Measurements from ENCODE around the gene MCTP1. TPM values are rescaled to one million over a fixed set of nuclear protein-coding genes. Genes with fewer than 3 reads are reported as not detected.
"Not testable (repeated sequence)": the region's sequence is repeated elsewhere in the genome, so short reads cannot be mapped to it uniquely, and the experiment has no call there.

Gene MCTP1
- total RNA-seq, 1 donor from 2014 or later, result 6.4 TPM

DNA sequence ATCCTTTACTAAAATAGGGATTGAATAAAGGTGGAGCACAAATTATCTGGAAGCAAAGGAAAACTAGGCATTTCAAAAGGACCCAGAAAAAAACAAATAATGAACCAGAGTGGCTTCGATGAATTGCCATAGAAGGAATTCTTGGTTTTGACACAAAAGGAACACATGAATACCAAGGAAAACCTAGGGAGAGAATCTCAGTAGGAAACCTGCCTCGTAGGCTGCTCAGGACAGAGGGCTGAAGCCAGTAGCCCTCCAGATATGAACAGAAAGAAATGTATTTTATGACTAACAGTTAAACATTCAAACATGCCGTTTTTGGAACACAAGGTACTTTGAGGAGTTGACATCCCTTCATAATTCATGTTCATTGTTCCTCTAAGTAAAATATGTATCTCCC, 420.9 kb downstream of the MCTP1 start:
- DNase-seq, result no peak
- ATAC-seq, result no peak
- intact Hi-C loops (cut with micrococcal nuclease), result no loop called here

DNA sequence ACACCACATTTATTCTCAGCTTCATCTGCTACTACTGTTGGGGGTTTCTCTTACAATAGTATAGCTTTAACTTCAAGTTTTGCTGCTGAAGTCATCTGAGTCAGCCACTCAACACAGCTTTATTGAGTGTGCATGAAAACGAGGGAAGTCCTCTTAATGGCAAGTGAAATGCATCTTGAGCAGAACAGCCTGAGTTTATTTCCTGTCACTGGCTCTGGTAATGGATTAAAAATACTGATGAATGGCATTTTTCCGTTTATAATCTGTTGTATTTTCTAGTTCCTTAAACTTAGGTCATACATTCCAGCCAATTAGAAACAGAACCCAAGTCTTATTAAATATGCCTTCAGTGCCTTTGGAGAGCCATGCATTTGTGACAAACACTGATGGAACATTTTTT, 427.8 kb downstream of the MCTP1 start:
- ATAC-seq (no peak), DNase-seq (no peak)
- intact Hi-C loops (cut with micrococcal nuclease), result no loop called here

DNA sequence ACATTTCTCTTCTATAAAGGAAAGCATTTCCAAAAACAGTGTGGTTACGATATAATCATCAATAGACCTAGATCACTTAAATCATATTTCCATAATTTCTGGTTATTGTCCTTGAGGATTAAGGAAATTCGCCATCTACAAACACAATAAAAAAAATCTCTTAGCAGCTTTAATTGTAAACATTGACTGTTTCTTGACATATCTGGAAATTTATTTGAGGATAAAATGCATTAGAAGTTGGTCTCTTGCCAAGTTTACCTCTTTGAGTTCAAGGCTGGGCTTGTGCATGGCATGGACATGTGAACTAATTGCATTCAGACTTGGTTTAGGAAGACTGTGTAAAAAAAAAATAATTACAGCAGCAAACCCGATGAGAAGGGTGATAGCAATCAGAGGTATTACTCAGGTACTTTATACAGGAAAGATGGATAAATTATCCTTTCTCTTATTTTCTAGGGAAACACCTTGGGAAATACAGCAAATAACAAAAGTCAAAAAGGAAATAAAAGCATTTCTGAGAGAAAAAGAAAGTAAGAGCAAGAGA, 428.6 kb downstream of the MCTP1 start:
- ATAC-seq, result no peak
- intact Hi-C loops (cut with micrococcal nuclease), result no loop called here
- DNase-seq, result no peak

DNA sequence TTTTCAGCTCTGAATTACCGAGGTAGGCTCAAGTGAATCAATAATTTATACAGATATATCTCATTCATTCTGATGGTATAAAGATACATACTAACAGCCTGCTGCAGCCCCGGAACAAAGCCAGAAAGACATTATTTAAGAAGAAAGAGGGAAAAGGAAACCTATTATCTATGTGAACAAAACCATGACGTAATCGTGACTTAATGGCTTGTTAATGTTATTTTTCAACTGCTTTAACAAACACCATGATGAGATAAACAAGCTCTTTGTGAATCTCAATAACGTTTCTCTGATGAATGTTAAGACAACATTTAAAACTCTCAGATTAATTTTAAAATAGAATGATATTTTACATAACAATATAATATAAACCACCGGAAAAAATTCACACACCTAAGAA, 429.4 kb downstream of the MCTP1 start:
- intact Hi-C loops (cut with micrococcal nuclease), result no loop called here
- ATAC-seq, result no peak

DNA sequence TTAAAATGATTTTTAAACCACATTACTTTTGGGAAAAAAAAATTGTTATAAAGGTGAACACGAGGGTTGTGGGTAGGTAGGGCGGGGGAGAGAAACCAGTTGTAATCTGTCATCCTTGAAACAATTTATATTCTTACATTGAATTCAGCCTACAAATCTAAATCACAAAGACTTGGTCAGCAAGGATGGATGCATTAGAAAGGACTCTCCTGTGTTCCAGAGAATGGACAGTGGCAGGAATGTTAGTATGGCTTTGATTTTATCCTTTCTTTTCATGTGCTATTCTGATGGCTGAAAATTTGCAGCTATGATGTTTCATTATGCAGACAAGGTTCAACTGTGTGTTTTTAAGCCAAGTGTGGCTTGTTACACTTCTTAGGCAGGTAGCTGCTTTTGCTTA, 431.8 kb downstream of the MCTP1 start:
- DNase-seq, result no peak
- no peak for ATAC-seq
- intact Hi-C loops (cut with micrococcal nuclease), result no loop called here

More for the DNA sequence above, 429.4 kb downstream of the MCTP1 start:
- no peak for DNase-seq

DNA sequence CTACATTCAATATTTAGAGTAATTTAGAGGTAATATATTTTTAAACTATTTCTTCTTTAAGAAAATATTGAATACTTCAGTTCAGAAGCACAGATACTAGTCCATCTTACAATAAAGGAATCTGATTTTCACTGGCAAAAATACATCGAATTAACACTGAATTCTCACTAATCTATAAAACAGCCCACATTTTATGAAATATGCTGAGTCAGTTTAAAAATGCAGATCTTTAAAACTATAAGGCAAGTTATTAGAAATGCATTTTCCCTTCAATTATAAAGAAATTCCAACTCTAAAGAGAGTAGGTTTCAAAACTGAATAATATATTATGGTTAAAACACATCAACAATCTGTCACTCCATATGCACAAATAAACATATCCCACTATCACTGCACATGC, 433.9 kb downstream of the MCTP1 start:
- intact Hi-C loops (cut with micrococcal nuclease), result no loop called here
- DNase-seq (no peak), ATAC-seq (no peak)

DNA sequence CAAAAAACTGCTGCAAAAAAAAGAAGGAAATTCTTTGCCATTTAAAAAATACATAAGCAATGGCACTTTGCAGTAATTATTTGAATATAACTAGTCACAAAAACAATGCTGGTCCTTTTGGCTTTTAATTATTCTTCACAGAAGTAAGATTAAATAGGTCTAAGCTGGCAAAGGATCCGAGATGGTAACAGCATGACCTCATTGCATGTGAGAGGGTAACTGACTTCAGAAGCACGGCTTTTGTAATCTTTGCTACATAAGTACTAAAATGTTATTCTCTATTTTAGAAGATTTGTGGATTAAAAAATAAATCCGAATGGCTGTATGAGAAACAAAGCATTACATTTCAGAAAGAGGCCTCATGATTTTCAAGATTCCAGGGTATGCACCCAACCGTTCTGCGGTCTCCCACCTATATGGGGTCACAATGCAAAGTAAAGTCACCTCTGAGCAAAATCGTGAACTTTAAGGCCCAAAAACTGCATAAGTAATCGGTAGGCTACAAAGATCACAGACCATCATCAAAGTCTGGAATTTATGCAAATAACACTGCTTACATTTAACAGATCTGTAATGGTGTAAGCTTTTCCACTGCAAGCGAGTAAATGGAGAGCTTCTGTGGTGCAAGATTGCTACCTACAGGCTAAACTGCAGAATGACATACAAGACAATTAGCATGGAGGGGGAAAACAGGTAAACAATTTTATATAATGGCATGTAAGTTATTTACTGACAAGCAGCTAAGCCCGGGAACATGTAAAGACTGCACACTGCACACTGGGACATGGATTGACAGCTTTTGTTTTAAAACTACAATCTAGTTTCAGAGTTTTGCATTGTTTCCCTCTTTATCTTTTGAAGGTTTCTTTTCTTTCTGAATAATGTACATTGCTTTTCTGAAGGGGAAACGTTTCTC, 434.8 kb downstream of the MCTP1 start:
- intact Hi-C loops (cut with micrococcal nuclease), result no loop called here
- peak; percentile 66 for ATAC-seq
- no peak for DNase-seq

DNA sequence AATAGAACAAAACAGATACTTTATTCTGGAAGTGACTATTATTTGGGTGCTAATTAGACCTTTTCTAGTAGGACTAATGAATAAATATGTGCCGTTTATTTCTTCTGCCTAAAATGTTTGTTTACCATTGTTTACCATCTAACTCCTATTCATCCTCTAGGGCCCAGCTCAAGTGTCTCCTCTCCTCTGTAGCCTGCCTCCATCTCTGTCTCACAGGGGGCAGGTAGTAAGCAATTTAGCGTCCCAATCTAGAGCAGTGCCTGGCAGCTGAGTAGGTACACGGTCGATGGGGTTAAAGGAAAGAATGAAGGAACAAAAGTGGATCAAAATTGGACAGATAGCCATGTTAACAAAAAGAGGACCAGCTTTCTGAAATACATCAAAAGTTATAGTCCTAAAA, 435.6 kb downstream of the MCTP1 start:
- ATAC-seq, result no peak
- no peak for DNase-seq
- intact Hi-C loops (cut with micrococcal nuclease), result no loop called here

DNA sequence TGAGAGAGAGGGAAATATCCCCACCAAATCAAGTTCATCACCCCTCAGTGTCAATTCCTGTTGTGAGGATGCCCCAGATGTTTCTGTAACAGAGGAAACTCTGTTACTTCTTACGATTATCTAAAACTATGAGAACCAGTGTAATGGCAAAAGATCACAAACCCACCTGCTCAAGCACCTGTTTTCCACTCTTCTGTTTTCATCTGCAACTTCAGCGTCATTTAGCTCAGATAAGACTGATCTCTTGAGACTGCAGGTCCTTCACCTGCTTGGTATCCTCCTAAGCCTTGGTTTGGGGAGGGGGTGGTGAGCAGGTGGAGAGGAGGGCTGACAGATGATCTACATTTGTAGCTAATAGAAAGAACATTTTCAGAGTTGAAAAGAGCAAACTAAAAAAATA, 437.2 kb downstream of the MCTP1 start:
- intact Hi-C loops (cut with micrococcal nuclease), result no loop called here
- ATAC-seq, result no peak
- DNase-seq, result no peak

DNA sequence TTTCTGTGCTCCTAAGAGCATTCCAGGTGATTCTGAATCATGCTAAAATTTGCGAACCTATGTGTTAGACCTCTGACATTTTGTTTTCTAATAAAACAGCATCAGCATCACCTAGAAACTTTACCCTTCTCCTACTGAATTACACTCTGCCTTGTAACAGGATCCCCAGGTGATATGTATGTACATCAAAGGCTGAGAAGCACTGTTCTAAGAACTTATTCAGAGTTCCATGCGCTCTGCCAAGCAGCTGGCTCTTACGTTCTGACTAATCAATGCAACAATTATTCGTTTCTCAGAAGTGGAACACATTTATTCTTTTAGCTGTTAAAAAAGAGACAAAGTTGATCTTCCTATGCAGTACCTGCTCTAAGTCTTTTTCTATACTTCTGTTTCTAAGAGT, 437.9 kb downstream of the MCTP1 start:
- DNase-seq (no peak), ATAC-seq (no peak)
- intact Hi-C loops (cut with micrococcal nuclease), result no loop called here

DNA sequence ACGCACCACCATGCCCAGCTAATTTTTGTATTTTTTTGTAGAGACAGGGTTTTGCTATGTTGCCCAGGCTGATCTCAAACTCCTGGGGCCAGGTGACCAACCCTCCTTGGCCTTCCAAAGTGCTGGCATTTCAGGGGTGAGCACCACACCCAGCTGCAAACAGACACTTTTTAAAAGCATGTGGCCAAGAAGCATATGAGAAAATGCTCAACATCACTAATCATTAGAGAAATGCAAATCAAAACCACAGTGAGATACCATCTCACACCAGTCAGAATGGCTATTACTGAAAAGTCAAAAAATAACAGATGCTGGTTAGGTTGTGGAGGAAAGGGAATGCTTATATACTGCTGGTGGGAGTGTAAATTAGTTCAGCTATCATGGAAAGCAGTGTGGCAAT, 439.2 kb downstream of the MCTP1 start:
- intact Hi-C loops (cut with micrococcal nuclease); DNase-seq; ATAC-seq: not testable (repeated sequence)

DNA sequence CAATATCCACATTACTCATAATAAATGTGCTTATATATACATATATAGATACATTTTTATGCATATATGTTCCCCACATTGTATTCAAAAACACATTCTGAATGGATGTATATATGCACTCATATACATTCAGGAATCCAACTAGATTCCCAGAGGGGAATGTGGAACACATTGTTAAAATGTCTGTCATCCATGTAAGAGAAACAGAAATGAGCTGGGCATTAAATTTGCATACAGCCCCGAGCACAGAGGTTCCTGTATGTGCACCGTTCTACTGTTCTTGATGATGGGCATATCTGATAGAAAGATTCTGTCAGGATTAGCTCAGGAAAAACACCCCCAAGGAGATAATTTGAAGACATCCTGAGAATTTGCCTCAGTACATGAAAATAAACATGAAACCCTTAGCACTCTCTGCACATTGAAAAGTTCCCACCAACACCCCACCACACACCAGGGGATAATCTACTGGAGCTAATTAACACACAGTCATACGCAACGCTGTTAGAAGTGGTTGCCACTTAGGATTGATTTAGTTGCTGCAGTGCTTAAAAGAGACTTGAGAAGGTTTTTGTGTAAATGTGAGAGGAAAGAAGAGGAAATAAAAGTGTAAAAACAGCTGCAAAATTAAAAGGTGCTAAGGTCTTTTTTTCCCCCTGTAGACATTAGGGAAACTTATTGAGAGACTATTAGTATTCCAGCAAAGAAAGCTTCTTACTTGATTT, 443.1 kb downstream of the MCTP1 start:
- DNase-seq (no peak), ATAC-seq (no peak)
- intact Hi-C loops (cut with micrococcal nuclease), result no loop called here

DNA sequence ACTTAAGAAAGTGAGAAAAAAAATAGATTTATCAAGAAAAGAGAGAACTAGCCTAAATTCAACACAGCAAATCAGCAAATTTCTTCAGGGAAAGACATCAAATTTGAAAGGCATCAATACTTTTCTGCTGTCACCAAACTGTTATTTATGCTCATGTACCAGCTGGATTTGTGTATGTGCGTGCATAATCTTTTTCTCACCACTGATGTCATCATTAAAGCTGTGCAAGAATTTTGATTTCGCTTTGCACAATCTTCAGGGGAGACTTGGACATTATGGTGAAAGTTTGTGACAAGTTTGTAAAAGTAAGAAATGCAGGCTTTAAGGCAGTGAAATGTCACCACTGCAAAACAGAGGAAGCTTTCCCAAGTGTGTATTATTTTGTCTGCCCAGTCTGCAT, 451.0 kb downstream of the MCTP1 start:
- ATAC-seq (no peak), DNase-seq (no peak)
- intact Hi-C loops (cut with micrococcal nuclease), result no loop called here

DNA sequence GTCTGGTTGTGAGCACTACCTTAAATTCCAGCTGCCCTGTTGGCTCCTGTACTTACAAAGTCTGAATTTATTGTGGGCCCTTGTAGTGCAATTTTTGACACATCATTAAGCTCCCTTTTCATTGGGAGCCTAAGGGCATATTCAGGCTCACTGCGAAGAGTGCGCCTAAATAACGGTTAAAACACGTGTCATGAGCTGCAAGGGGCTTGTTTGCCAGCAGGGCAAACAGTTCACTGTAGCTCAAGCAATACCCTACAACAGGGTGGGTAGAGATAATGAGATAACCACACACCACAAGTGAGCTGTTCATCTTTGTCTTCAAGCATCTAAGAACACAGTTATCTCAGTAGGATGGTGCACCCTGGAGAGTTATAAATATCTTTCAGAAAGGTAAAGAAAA, 452.2 kb downstream of the MCTP1 start:
- no peak for DNase-seq
- ATAC-seq, result no peak
- intact Hi-C loops (cut with micrococcal nuclease), result no loop called here

DNA sequence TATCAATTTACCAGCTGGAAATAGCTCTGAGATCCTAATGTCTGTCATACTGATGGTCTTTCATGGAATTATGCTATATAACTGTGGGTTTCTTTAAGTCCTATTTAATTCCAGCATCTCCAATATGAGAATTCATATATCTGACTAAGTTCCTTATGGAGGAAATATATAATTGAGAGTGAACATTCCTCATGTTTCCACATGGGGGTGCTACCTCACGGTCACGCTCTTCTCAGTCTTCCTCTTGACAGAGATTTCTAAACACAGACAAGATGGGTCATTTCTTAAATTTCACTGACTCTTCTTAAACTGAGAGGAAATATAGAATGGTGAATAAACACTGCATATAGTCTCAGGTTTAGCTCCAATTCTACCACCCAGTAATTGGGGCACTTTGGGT, 454.4 kb downstream of the MCTP1 start:
- DNase-seq, result no peak
- intact Hi-C loops (cut with micrococcal nuclease), result no loop called here
- ATAC-seq, result no peak

DNA sequence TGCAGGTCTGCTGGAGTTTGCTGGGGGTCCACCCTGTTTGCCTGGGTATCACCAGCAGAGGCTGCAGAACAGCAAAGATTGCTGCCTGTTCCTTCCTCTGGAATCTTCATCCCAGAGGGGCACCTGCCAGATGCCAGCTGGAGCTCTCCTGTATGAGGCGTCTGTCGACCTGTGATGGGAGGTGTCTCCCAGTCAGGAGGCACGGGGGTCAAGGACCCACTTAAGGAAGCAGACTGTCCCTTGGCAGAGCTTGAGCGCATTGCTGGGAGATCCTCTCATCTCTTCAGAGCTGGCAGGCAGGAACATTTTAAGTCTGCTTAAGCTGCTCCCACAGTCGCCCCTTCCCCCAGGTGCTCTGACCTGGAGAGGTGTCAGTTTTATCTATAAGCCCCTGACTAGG, 456.7 kb downstream of the MCTP1 start:
- ATAC-seq; DNase-seq; intact Hi-C loops (cut with micrococcal nuclease): not testable (repeated sequence)

DNA sequence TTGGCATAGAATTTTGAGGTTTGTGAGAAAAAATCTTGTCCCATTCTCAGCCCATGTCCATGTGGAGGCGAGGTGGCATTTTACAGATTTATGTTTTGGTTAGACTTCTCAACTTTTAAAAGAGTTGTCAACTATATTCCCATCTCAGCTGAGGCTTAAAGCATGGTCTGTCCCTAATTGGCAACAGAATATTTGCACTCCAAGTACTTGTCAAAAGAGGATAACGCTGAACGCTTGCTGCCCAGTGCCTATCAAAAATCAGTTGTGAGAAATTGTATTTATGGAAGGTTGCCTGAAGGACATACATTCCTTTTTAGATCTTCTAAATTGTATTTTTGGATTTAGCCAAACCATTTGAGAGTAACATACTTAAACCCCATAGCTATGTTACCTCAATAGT, 464.4 kb downstream of the MCTP1 start:
- intact Hi-C loops (cut with micrococcal nuclease), result no loop called here
- no peak for ATAC-seq
- no peak for DNase-seq

DNA sequence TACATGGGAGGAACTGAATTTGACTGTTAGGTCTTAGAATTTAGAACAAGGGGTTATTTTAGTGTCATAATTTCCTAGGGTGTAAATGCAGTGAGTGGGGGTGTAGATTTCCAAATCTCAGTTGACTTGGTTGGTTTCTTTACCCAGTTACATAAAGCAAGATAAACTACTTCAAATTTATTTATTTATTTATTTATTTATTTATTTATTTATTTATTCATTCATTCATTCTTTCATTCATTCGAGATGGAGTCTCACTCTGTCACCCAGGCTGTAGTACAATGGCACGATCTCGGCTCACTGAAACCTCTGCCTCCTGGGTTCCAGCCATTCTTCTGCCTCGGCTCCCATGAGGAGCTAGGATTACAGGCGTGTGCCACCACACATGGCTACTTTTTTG, 466.0 kb downstream of the MCTP1 start:
- intact Hi-C loops (cut with micrococcal nuclease), result no loop called here
- no peak for ATAC-seq
- DNase-seq, result no peak

DNA sequence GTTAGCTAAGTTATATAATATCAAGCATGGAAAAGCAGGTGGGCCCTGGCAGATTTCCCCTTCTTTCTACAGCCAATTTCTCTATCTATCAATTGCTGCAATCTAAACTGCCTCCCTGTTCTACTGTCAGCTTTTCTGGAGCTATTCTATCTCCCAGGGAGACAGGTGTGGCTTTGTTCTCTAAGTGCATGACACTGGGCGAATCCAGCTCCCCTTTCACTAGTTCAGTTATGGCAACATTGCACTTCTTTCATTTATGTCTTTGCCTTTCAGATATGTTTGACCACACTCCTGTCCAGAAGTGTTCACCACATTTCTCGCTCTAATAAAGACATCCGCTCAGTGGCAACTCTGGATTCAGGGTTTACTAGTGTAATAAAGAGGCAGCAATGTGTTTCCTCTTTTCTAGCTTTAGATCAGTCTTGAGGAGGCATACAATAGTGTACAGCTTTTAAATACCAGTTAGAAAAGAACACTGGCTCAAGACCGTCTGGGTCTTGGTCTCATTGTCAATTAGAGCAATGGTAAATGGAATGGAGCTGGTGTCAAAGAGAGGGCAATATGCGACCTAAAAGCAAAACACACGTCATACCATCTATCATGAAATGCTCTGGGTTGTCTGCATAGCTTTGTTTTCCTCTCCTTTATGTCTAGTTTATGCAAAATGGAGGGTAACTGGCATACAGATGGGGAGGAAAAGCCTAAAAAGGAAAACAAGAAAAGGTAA, 469.4 kb downstream of the MCTP1 start:
- intact Hi-C loops (cut with micrococcal nuclease), result no loop called here
- DNase-seq, result no peak
- ATAC-seq, result no peak

DNA sequence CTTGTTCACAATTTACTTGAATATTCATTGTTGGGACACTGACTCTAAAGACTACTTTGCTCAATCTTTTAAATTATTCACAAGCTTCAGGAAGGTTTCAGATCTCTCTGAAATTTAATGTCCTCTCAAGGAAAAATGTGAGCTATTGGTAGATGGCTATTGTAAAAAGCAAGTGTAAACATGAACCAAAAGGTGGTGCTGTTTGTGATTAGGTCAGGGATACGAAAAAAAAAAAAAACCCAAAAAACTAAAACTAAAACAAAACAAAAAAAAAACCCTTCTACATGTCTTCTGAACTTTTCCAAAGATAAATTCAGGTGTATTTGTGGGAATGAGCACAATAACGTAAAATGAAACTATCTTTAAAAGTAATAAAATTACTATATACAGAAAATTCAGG, 472.7 kb downstream of the MCTP1 start:
- DNase-seq, result no peak
- ATAC-seq, result no peak
- intact Hi-C loops (cut with micrococcal nuclease), result no loop called here

Measured in left ventricle myocardium superior (tissue), 1 donor.